ENCODE data around the gene NCEH1. TPM values are rescaled to one million over a fixed set of nuclear protein-coding genes. Genes with fewer than 3 reads are reported as not detected.

NCEH1 gene
- total and polyA plus RNA-seq, 2 of the 13 experiments (the other 11 are each of a cell fraction or from before 2014, with no cell fraction given), result 12.9 to 21.4 TPM

GRCh38 chr3:172591876-172592771 lies 118.7 kb downstream of the NCEH1 start:
- POLR2A ChIA-PET, result no interaction called here
- WGBS (ENCODE audit: low lambda C conversion rate), result 93% methylated on average over 7 of the region's 11 CpGs
- intact Hi-C loops (cut with micrococcal nuclease; ENCODE audit: unreplicated experiment), result no loop called here
- TF ChIP-seq ZFAT (CRISPR knock-in tag; conservative IDR thresholded peaks at IDR 0.05), result no peak
- no peak for TF ChIP-seq UBTF (CRISPR knock-in tag; IDR thresholded peaks at IDR 0.05)
- no peak for TF ChIP-seq ZHX2 (IDR thresholded peaks at IDR 0.05; ENCODE audit: low read depth)
- no peak for TF ChIP-seq ZHX2 (CRISPR knock-in tag; IDR thresholded peaks at IDR 0.05; ENCODE audit: borderline replicate concordance)
- no peak for TF ChIP-seq MTERF4 (CRISPR knock-in tag; IDR thresholded peaks at IDR 0.05)
- TF ChIP-seq ATF7-NPFF (CRISPR knock-in tag; IDR thresholded peaks at IDR 0.05; ENCODE audit: low read depth), result no peak
- no peak for TF ChIP-seq SOX6 (IDR thresholded peaks at IDR 0.05)
- TF ChIP-seq SOX6 (CRISPR knock-in tag; IDR thresholded peaks at IDR 0.05), result no peak
- 0 out of 2 replicates have a peak, but pooled peaks have one; percentile 16 for TF ChIP-seq THAP9 (CRISPR knock-in tag; IDR thresholded peaks at IDR 0.05; ENCODE audit: borderline replicate concordance)
- TF ChIP-seq SNAPC2 (CRISPR knock-in tag; IDR thresholded peaks at IDR 0.05), result no peak

More at GRCh38 chr3:172591876-172592771, 118.7 kb downstream of the NCEH1 start:
- CTCF ChIA-PET (ENCODE audit: low intra/inter-chr PET ratio, low total read pairs), result no interaction called here
- H3K27me3 ChIP-seq (ENCODE audit: control insufficient read depth in 1 of 2, insufficient read depth in 2 of 2, low read length in 2 of 2), result no peaks in the 10 kb centered on the region
- ATAC-seq (no peak; the same call in 2 of the 3 replicates), DNase-seq (ENCODE audit: low spot score) (no peak), FAIRE-seq (no peak)
- no TSS peak for BruUV-seq (replicated peaks)
- no peak overlapping the region for H3K9ac ChIP-seq (ENCODE audit: insufficient read depth, low read depth, low read length)
- H3K27ac ChIP-seq (ENCODE audit: extremely low read length, insufficient read depth, low read length), result peak overlapping the region; percentile 7
- no peaks in the 10 kb centered on the region for H4K20me1 ChIP-seq (ENCODE audit: insufficient read depth, low read length)
- no peak overlapping the region for H2AFZ ChIP-seq (ENCODE audit: low read length)
- in situ Hi-C loops (cut with HindIII; ENCODE audit: extremely low pct_ligation_motif_present, low pct_unique_long_range_greater_than_20kb), result no loop called here
- no peaks in the 10 kb centered on the region for H3K9me3 ChIP-seq (ENCODE audit: low read length)
- no peaks in the 10 kb centered on the region for H3K79me2 ChIP-seq (ENCODE audit: insufficient read depth, low read length)
- H3K4me2 ChIP-seq (ENCODE audit: low read depth, low read length), result no peak overlapping the region
- no peaks in the 10 kb centered on the region for H3K36me3 ChIP-seq (replicated peaks in 1 of 2; ENCODE audit: control insufficient read depth in 1 of 2, insufficient read depth in 2 of 2, low read length in 2 of 2)
- peaks cover 62% of the 10 kb centered on the region for H3K4me1 ChIP-seq (ENCODE audit: insufficient read depth, low read length)
- H3K4me3 ChIP-seq (replicated peaks in 1 of 3; ENCODE audit: insufficient read depth in 1 of 3, low read depth in 2 of 3, low read length in 3 of 3), result no peak overlapping the region
